ENCODE results near the gene ZFPM1. TPM values are rescaled to one million over a fixed set of nuclear protein-coding genes. Genes with fewer than 3 reads are reported as not detected.

Gene ZFPM1
- total RNA-seq, 1 experiment from 2014 or later = 14.6 TPM

GRCh38 chr16:88511906-88512305 lies 58.8 kb downstream of the ZFPM1 start:
- no peak overlapping the region for H3K27ac ChIP-seq (ENCODE audit: low read depth, low read length)
- no peaks in the 10 kb centered on the region for H3K9me3 ChIP-seq (ENCODE audit: control insufficient read depth in 1 of 2, insufficient read depth in 1 of 2, low read depth in 1 of 2, low read length in 2 of 2)
- no peak overlapping the region for H3K4me2 ChIP-seq (ENCODE audit: low read length)
- no peak overlapping the region for H3K4me3 ChIP-seq (replicated peaks in 1 of 2; ENCODE audit: low read depth in 1 of 2, low read length in 2 of 2)
- H2AFZ ChIP-seq (ENCODE audit: low read depth, low read length, poor library complexity, severe bottlenecking) = no peak overlapping the region
- H3K36me3 ChIP-seq (ENCODE audit: control insufficient read depth in 1 of 2, insufficient read depth in 2 of 2, low read length in 2 of 2) = no peaks in the 10 kb centered on the region
- BruUV-seq (replicated peaks) = no TSS peak
- H3K4me1 ChIP-seq (ENCODE audit: control insufficient read depth in 1 of 2, insufficient read depth in 2 of 2, low read length in 2 of 2) = peaks cover 0 to 7% of the 10 kb centered on the region in 2 experiments; a peak in 2 of 4 replicates
- no peak overlapping the region for H3K9ac ChIP-seq (ENCODE audit: low read length)
- intact Hi-C loops (cut with micrococcal nuclease) = no loop called here
- CTCF ChIA-PET = no interaction called here
- no peak for TF ChIP-seq POLR2A (IDR thresholded peaks at IDR 0.05; ENCODE audit: borderline replicate concordance, extremely low read depth, insufficient read depth, insufficient read length)
- TF ChIP-seq CBX3 (IDR thresholded peaks at IDR 0.05; ENCODE audit: low read depth) = no peak
- no peak for TF ChIP-seq CEBPB (IDR thresholded peaks at IDR 0.05; ENCODE audit: low read depth)
- TF ChIP-seq ZNF274 (IDR thresholded peaks at IDR 0.05; ENCODE audit: low read depth, low read length) = no peak
- TF ChIP-seq EZH2 (IDR thresholded peaks at IDR 0.05) = no peak
- no peak for TF ChIP-seq ELF1 (IDR thresholded peaks at IDR 0.05; ENCODE audit: borderline replicate concordance, low read depth)
- no peak for TF ChIP-seq MAX (IDR thresholded peaks at IDR 0.05)
- no peak for TF ChIP-seq CTCF (IDR thresholded peaks at IDR 0.05 in 2 of 3, conservative IDR thresholded peaks at IDR 0.05 in 1 of 3; ENCODE audit: borderline replicate concordance in 1 of 3, insufficient read depth in 1 of 3, low read depth in 2 of 3, low read length in 2 of 3)
- TF ChIP-seq POLR2AphosphoS5 (IDR thresholded peaks at IDR 0.05; ENCODE audit: low read depth, low read length) = no peak
- TF ChIP-seq TCF7L2 (IDR thresholded peaks at IDR 0.05; ENCODE audit: borderline replicate concordance, extremely low read depth, insufficient read depth, insufficient read length) = no peak
- no peak for TF ChIP-seq ZFX (IDR thresholded peaks at IDR 0.05)
- TF ChIP-seq EGR1 (IDR thresholded peaks at IDR 0.05; ENCODE audit: low read depth) = no peak
- no peak for TF ChIP-seq ZBTB33 (IDR thresholded peaks at IDR 0.05; ENCODE audit: extremely low read depth, insufficient replicate concordance, low read length)
- no peak for TF ChIP-seq SRF (IDR thresholded peaks at IDR 0.05; ENCODE audit: low read depth)
- TF ChIP-seq EZH2phosphoT487 (IDR thresholded peaks at IDR 0.05; ENCODE audit: borderline replicate concordance) = no peak
- no peak for TF ChIP-seq SIN3A (IDR thresholded peaks at IDR 0.05; ENCODE audit: low read depth)
- TF ChIP-seq REST (IDR thresholded peaks at IDR 0.05; ENCODE audit: low read depth) = no peak
- no peak for TF ChIP-seq ATF3 (IDR thresholded peaks at IDR 0.05)
- no peak for TF ChIP-seq RAD21 (IDR thresholded peaks at IDR 0.05; ENCODE audit: low read depth)
- RAD21 ChIA-PET (ENCODE audit: low non-redundant PET in 1 of 2, low total read pairs in 2 of 2, uncharacterized antibody in 2 of 2, unreplicated experiment in 2 of 2) = no interaction called here
- ATAC-seq (no peak), DNase-seq (ENCODE audit: low read depth, low spot score) (no peak)
- no peaks in the 10 kb centered on the region for H3K27me3 ChIP-seq (ENCODE audit: insufficient read depth, low read length)
- H3K9me2 ChIP-seq (ENCODE audit: insufficient read depth) = no peaks in the 10 kb centered on the region
- H3K79me2 ChIP-seq (ENCODE audit: insufficient read depth, low read length) = no peaks in the 10 kb centered on the region
- POLR2A ChIA-PET = no interaction called here
- H4K20me1 ChIP-seq (ENCODE audit: insufficient read depth) = no peaks in the 10 kb centered on the region

Data from HCT116 (cell line).